HG03575 (cell line): Measurements from ENCODE around the gene PLA2G12A.
A peak's percentile ranks its signal among the peaks of the same experiment; 100 is the strongest.

ENCODE experiments used
- ATAC-seq: cut with Tn5 transposase; IDR thresholded peaks from one replicate; pipeline ENCODE4 v1.9.1; 2021; ENCODE audit not compliant: unreplicated experiment, insufficient number of reproducible peaks, low FRiP score; ENCODE audit errors: extremely low read depth

Gene PLA2G12A

DNA sequence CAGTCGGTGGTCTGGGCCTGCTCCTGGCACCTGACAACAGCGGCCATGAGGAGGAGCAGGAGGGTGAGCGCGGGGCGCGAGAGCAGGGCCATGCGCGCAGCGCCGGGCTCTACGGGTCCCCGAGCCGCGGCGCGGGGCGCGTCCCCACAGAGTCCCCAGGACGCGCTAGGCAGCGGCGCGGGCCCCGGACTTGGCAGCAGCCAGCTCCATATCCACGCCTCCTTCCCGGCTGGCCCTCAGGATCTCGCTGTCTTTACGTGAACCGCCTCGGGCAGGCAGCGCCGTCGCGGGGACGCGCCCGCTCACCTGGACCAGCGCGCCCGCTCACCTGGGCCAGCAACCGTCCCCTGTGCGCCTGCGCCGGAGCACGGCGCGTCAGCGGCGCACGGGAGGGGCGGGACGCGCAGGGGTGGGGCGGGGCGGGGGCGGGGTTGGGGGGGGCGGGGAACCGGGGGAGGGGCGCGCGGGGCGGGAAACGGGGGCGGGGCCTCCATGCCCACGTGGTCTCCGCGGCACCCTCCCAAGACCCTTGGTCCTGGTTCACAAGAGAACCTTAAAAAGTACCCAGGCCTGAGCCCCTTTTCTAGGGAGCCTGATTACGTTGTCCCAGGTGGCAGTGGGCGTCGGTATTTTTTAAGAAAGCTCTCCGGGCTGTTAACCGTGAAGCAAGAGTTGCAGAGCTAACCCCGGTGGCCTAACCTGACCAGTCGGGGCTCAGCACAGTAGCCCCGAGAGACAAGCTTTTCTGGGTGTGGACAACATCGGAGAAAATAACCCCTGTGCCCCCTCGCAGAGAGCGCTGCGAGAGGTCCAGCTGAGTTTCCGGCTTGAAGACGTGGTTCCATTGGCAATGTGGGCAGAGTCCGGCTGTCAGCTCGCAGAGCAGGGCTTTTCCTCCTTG lies at the start of gene PLA2G12A:
Gene PLA2G12A (minus strand): TSS at position 353 of the 901 bp plus-strand sequence. CDS start 261 bp downstream, at position 92.
- peak; percentile 42 for ATAC-seq

DNA sequence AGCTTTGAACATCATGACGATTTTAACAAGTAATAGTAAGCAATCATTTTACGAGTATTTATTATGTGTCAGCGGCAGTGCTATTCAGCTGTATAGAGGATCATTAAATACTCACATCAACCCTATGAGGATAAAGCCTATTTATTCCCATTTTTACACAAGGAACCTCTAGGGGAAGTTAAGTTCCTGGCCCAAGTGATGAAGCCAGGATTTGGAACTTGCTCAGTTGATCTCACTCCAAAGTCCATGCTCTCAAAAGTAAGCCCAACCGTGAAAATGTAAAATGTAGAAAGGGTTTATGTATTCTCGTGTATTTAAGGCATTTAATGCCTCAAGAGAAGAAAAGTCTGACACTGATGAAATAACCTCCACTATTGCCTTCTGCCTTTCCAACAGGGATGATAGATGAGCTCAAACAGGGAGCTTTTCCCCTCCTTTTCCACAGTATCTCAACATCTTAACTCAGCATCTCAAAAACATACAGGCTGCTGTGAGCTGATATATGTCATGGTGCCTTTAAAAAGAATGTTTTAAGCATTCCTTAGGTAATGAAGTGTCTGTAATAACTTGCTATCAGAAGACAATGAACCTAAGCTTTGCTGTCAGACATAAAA lies 35.0 kb upstream of the PLA2G12A start:
- no peak for ATAC-seq

DNA sequence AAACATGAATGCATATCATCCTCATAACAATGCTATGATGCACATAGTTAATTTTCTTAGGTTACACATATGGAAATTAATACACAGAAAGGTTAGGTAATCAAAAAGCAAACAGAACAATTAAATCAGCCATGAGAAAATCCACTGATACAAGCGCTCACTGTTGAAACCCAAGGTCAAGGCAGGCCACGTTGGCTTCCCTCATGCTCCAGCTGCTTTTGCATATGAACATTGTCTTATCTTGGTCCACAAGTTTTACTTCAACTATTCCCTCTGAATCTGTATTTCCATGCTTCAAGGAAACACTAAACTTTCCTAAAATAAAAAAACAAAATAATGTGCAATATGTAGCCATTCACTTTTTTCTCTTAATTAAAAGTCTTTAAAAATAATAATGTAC lies 34.5 kb upstream of the PLA2G12A start:
- ATAC-seq = no peak

DNA sequence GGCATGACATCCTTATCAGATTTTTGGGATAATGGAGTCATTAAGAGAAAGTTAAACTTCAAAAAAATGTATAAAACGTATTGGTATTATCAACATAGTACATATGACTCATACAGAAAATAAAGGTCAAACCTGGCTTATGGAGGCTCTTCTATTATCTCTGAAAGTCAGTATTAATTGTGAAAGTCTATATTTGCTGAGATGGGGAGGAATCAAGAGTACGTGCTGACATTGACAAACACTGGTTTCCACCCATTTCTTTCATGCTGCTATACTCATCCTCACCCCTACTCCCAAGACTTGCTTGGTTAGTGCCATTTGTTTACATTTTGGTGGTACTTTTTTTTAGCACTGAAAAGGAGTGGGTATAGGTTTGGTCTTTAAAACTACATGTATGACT lies 30.8 kb upstream of the PLA2G12A start:
- ATAC-seq = no peak

DNA sequence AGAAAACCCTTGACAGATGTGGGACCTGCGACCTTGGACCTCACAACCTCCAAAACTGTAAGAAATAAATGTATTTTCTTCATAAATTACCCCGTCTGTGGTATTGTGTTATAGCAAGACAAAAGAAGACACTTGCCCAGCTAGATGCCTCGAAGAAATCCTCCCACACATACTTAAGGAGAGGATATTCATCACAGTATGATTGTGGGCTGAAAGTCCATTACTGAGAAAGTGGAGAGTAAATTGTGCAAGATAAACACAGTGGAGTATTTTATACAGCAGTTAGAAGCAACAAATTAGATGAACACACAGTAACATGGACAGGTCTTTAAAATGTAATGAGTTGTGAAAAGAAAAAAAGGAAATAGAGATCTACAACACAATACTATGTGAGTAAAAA lies 25.8 kb upstream of the PLA2G12A start:
- ATAC-seq = no peak

DNA sequence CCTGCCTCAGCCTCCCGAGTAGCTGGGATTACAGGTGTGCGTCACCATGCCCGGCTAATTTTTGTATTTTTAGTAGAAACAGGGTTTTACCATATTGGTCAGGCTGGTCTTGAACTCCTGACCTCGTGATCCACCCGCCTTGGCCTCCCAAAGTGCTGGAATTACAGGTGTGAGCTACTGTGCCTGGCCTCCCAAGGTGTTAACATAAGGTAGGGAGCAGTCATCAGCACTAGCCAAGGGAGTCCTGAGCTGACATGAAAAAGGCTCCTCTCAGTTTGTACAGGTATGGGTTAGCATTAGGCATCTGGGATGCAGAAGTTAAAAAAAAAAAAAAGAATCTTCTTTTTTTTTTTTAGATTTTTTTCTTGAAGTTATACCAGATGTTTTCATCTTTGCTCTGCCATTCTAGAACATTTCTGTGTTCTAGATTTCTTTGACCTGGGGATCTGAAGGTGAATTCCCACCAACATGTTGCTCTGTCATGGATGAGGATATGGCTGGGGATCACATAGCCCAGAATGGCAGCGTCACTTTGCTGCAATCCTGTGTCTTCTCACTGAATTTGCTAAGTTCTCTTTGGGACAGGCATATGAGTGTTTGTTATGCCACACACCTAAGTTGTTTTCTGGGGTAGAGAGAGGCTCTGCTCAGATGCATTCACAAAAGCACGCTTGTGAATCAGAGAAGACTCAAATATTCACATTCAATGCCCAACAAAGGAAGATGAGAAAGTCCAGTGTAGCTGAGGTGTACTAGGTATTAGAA lies 24.4 kb upstream of the PLA2G12A start:
- ATAC-seq = no peak

DNA sequence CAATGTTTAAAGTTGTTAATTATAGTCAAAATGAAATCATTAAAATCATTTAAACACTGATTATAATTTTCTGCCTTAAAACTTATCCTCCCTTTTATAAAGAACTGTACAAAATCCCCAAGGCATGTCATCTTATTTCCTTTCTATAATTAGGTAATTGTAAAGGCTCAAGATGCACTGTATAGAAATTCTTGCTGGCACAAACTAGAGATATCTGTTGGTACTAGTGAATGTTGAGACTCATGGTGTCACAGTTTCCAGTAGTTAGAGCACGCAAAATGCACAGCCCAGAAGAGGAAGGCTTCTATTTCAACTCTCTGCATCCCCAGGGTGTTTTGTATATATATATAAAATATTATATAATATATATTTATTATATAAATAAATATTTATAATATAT lies 22.7 kb upstream of the PLA2G12A start:
- no peak for ATAC-seq

DNA sequence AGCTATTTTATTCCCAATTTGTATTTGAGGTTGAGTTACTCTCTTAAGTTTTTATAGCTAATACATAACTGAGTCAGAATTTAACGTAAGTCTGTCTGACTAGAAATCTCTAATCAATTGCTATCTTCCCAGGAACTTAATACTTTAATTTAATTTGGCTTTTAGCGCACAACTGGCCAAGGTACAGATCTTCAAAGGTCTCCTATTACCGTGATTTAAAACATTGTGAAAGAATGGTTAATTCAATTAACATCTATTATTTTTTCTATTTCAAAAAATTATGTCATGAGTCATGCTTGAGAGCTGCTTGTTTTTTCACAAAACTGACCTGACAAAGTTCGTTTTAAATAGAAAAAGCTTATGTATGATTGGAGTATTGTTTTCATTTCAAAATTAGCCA lies 22.0 kb upstream of the PLA2G12A start:
- ATAC-seq = no peak

DNA sequence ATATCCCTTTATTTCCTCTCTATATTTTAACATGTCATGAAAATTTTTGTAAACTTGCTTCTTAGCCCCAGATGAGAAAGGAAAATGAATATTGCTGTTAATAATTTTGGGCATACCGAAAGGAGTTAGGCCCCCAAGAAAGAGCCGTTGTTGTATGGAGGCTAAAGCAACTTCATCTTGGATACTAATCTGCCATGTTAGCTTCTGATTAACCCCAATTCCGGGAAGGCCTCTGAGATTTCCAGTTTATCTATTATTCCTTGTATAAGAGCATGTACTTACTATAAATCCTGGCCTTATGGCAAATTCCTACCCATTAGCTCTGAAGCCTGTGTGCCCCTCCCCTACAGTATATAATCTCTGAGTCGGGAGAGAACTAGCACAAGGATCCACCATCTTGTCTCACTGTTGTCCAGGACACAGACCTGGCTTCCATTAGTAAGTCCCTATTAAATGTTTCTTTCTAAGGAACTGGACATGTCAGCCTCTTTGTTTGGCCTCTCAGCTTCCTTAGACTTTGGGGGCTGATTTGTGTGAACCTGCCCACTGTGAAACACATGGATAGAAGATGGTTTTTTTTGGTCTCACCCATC lies 20.9 kb upstream of the PLA2G12A start:
- no peak for ATAC-seq

DNA sequence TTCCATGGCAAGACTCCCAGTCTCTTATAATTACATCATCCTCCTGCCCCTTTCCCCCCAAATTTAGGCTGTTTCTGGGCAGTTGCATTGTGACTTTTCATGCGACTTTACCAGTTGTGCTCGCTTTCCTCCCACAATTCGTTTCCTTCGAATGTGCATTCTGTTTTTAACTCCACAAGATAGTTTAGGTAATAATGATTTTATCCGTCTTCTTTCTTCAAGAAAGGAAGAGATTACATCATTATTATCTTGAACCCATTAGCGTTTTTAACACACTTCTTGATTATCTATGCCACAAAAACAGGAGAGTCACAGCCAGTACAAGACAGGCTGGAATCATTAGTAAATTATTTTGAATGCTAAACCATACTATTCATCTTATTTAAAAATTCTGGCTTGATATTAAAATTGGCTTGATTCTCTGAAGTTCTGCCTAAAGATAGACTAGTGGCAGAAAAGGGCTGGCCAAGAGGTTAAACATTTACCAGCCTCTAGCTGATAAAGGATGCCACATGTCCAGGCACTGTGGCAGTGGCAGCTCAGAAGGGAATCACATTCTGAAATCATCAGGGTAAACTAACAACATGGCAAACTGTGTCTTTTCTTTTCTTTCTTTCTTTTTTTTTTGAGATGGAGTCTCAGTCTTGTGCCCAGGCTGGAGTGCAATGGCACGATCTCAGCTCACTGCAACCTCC lies 19.7 kb upstream of the PLA2G12A start:
- no peak for ATAC-seq

DNA sequence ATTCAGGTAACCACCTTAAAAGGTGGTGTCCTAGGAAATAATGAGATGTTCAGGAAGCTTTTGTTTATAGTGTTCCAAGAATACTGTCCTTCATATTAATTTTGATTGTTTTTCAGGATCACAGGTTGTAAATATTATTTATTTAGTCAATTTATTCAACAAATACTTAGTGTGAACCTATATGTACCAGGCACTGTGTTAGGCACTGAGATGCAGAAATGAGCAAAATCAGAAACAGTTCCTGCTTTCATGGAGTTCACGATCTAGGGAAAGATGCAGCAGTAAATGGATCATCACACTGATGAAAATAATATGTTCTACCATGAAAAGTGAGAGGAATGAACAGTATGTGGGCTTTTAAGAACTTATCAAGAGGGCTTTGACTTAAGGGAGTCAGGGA lies 18.2 kb upstream of the PLA2G12A start:
- no peak for ATAC-seq

DNA sequence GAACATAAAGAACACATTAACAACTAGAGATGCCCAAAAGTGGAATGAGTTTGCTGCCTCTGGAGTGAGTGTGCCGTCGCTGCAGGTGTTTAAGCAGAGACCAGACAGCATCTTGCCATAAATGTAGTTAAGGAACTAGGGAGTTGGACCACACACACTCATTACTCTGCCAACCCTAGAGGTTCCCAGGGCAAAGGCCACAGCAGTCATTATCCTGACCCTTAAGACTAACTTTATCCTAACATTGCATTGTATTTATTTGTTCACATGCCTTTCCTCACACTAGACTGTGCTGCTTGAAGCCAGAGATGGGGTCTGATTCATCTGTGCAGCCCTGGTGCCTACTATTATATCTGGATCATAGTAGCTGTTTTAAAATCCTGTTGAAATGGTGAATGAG lies 16.9 kb upstream of the PLA2G12A start:
- ATAC-seq = no peak

DNA sequence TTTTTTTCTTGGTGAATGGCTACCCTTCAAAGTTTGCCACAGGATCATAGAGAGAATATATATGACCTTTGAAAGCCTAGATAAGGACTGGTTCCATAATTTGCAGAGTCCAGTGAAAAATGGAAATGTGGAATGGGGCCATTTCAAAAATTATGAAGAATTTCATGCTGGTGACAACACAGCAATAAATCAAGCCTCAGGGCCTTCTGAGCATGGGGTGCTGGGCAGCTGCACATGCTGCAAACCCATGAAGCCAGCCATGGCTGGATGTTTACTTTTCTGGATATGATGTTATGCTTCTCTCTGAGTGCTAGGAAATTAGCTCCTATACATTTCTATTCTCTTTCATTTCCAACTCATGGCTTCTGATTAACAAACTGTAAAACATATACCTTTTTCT lies 16.0 kb upstream of the PLA2G12A start:
- ATAC-seq = no peak

DNA sequence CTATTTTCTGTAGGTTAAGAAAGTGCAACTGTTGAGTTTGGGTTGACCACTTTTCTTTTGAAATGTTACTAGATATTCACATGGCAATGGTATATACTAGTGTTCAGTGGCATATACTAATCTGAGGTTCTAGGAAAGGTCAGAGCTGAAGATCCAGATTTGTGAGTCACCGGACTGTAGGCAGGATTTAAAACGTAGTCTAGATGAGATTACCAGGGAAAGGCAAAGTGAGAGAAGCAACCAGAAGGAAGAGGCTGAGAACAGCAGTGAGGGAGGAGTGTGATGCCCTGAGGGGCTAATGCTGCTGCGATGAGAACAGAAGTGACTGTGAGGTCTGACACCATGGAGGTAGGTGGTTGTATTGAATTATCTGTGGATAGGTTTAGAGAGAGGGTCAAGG lies 9.7 kb upstream of the PLA2G12A start:
- ATAC-seq = no peak

DNA sequence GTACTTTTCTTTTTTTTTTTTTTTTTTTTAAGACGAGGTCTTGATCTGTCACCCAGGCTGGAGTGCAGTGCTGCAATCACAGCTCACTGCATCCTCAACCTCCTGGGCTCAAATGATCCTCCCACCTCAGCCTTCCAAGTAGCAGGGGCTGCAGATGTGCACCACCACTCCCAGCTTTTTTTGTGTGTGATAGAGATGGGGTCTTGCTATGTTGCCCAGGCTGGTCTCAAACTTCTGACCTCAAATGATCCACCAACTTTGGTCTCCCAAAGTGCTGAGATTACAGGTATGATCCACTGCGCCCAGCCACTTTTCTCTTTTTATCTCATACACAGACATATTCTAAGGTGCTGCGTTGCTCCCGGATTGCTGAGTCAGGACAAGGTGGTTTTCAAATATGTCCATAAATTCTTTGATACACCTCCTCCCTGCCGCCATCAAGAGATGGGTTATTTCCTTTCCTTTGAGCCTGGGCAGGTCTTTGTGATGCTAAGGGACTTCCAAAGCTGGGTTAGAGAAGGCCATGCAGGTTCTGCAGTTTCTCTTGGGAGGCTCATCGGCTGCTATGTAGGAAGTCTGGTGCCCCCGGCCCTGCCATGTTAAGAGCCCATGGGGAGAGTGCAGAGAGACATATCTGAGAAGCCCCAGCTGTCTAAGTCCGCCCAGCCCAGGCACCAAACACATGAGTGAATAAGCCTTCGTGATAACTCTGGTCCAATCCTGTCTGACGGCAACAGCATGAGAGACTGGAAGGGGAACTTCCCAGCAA lies 8.4 kb upstream of the PLA2G12A start:
- ATAC-seq = no peak

DNA sequence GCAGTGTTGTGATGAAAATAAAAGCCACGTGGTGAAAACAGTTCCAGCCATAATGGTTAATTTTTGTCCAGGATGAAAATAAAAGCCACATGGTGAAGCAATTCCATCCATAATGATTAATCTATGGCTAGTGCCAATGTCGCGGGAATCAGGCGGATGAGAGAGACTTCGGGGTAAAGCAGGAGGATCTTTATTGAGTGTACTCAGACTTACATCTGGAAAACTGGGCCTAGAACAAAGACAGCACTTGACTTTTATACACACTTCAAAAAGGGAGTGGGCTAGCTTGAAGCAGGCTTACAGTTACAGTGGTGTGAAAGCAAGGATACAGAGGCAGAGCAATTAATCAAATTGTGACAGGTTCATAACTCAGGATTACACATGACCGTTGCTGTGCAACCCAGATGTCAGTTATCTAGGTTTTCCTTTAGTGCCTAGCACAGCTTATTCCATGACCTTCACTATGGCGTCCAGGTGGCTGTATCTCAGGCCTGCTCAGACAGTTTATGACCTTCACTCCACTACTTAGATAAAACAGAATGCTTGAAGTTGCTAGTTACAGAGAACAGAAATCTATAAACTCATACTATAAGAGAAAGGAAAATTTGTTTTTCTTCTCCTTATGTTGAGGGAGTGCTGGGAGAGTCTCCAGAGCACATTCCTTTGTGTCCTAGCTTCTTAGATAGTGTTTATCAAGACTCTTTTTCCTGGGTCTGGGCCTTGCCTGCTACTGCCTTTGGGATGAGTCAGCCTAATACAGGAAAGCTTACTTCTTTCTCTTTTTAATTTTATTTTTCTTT lies 5.9 kb upstream of the PLA2G12A start:
- no peak for ATAC-seq

DNA sequence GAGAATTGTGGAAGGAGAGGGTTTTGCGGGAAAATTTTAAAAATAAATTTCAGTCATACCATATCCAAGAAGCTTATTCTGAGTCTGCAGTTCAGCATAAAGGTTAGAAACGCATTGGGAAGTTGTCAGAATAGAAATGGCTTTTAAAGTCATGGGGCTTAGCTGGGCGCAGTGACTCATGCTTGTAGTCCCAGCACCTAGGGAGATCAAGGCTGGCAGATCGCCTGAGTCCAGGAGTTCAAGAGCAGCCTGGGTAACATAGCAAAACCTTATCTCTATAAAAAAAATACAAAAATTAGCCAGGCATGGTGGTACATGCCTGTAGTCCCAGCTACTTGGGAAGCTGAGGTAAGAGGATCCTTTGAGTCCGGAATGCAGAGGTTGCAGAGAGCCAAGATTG lies 3.9 kb upstream of the PLA2G12A start:
- ATAC-seq = no peak
